ENCODE data around the gene OR51V1.
"Not testable (repeated sequence)": the region's sequence is repeated elsewhere in the genome, so short reads cannot be mapped to it uniquely, and the experiment has no call there.

DNA sequence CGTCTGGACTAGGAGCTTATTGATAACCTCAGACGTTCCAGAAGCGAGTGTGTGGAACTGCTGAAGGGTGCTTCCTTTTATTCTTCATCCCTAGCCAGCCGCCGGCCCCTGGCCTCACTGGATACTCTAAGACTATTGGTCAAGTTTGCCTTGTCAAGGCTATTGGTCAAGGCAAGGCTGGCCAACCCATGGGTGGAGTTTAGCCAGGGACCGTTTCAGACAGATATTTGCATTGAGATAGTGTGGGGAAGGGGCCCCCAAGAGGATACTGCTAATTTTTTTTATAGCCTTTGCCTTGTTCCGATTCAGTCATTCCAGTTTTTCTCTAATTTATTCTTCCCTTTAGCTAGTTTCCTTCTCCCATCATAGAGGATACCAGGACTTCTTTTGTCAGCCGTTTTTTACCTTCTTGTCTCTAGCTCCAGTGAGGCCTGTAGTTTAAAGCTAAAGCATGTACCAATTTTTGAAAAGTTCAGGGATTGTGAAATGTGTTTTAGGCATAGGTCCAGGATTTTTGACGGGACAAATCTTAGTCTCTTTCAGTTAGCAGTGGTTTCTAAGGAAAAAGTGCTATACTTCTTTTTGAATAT lies 49.4 kb upstream of the OR51V1 start, which contains the start of gene HBG1:
- TF ChIP-seq, protein P1, sequence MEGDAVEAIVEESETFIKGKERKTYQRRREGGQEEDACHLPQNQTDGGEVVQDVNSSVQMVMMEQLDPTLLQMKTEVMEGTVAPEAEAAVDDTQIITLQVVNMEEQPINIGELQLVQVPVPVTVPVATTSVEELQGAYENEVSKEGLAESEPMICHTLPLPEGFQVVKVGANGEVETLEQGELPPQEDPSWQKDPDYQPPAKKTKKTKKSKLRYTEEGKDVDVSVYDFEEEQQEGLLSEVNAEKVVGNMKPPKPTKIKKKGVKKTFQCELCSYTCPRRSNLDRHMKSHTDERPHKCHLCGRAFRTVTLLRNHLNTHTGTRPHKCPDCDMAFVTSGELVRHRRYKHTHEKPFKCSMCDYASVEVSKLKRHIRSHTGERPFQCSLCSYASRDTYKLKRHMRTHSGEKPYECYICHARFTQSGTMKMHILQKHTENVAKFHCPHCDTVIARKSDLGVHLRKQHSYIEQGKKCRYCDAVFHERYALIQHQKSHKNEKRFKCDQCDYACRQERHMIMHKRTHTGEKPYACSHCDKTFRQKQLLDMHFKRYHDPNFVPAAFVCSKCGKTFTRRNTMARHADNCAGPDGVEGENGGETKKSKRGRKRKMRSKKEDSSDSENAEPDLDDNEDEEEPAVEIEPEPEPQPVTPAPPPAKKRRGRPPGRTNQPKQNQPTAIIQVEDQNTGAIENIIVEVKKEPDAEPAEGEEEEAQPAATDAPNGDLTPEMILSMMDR (IDR thresholded peaks at IDR 0.05): not testable (repeated sequence)
- not testable (repeated sequence) for TF ChIP-seq ZFX (IDR thresholded peaks at IDR 0.05; ENCODE audit: borderline replicate concordance)
